SK-N-SH (cell line): ENCODE measurements around the gene DIS3L. TPM values are rescaled to one million over a fixed set of nuclear protein-coding genes. Genes with fewer than 3 reads are reported as not detected.

Experiments used
- CTCF ChIA-PET: fragments of 300-600, 350-600 bp; formaldehyde crosslinking; extraction: SDS; loops from one replicate; lab custom pipeline; 2021; lab: Yijun Ruan, JAX
- POLR2A ChIA-PET: fragments of 350-600 bp; sonication (Branson Sonifier 250); formaldehyde crosslinking; extraction: SDS; loops from one replicate; lab custom pipeline; 2020; ENCODE audit warnings: antibody characterized with exemption, inconsistent platforms; lab: Yijun Ruan, JAX
- DNase-seq: peaks from one replicate; pipeline ENCODE4 v3.0.0; 2012
- H2AFZ ChIP-seq: fragments of 200-600 bp; sonication (generic); 2 replicates; pipeline ENCODE4 v1.8.1; 2016; ENCODE audit warnings: antibody characterized with exemption, mild to moderate bottlenecking, low read depth
- H3F3A ChIP-seq: fragments of 200-600 bp; sonication (generic); replicated peaks from 2 replicates; pipeline ENCODE3; 2016; ENCODE audit warnings: antibody characterized with exemption, mild to moderate bottlenecking; ENCODE audit not compliant: insufficient read depth
- H3K27ac ChIP-seq, 2 experiments: fragments of 200-500 bp in 1 of 2; fragments of 200-600 bp in 1 of 2; sonication (Bioruptor generic) in 1 of 2; sonication (generic), shearing (Covaris generic) in 1 of 2; 2 replicates each; pipeline versions ENCODE4 v1.5.1 to v1.6.1; 2014 to 2016; ENCODE audit warnings: low read depth in 2 of 2, inconsistent platforms in 1 of 2, low read length in 1 of 2, mild to moderate bottlenecking in 1 of 2, mixed read lengths in 1 of 2
- H3K27me3 ChIP-seq: fragments of 200-600 bp; sonication (generic), shearing (Covaris generic); 2 replicates; pipeline ENCODE4 v1.6.1; 2016; ENCODE audit warnings: mixed run types; ENCODE audit not compliant: insufficient read depth
- H3K36me3 ChIP-seq, 2 experiments: fragments of 200-500 bp in 1 of 2; fragments of 200-600 bp in 1 of 2; sonication (Bioruptor generic) in 1 of 2; sonication (generic) in 1 of 2; replicated peaks in 1 of 2; 2 replicates each; pipeline versions ENCODE3 to v1.5.1; 2014 to 2016; ENCODE audit warnings: low read length in 1 of 2, mild to moderate bottlenecking in 1 of 2; ENCODE audit not compliant: insufficient read depth in 2 of 2, control insufficient read depth in 1 of 2
- H3K4me1 ChIP-seq, 2 experiments: fragments of 200-500 bp in 1 of 2; fragments of 200-600 bp in 1 of 2; sonication (Bioruptor generic) in 1 of 2; sonication (generic), shearing (Covaris generic) in 1 of 2; 2 replicates each; pipeline versions ENCODE4 v1.5.1 to v1.6.1; 2014 to 2016; ENCODE audit warnings: low read depth in 1 of 2, low read length in 1 of 2, mixed run types in 1 of 2; ENCODE audit not compliant: insufficient read depth in 2 of 2, control insufficient read depth in 1 of 2
- H3K4me2 ChIP-seq: fragments of 200-600 bp; sonication (generic), shearing (Covaris generic); 2 replicates; pipeline ENCODE4 v1.6.1; 2017; ENCODE audit warnings: mixed run types
- H3K4me3 ChIP-seq, 2 experiments: fragments of 200-500 bp in 1 of 2; fragments of 200-600 bp in 1 of 2; sonication (Bioruptor generic) in 1 of 2; sonication (generic), shearing (Covaris generic) in 1 of 2; 2 replicates each; pipeline versions ENCODE4 v1.5.1 to v1.8.1; 2014 to 2016; ENCODE audit warnings: low read depth in 2 of 2, inconsistent platforms in 1 of 2, low read length in 1 of 2, mild to moderate bottlenecking in 1 of 2, mixed read lengths in 1 of 2, moderate library complexity in 1 of 2
- H3K79me2 ChIP-seq: fragments of 200-600 bp; sonication (generic); 2 replicates; pipeline ENCODE4 v1.8.1; 2017; ENCODE audit warnings: mild to moderate bottlenecking; ENCODE audit not compliant: insufficient read depth
- H3K9ac ChIP-seq: fragments of 200-600 bp; sonication (generic); 2 replicates; pipeline ENCODE4 v1.6.1; 2017; ENCODE audit warnings: mixed run types
- H3K9me2 ChIP-seq: fragments of 200-600 bp; sonication (generic); 2 replicates; pipeline ENCODE4 v1.6.1; 2017; ENCODE audit warnings: mixed run types
- H3K9me3 ChIP-seq: fragments of 200-600 bp; sonication (generic); 2 replicates; pipeline ENCODE4 v1.6.1; 2017; ENCODE audit warnings: mixed run types, mild to moderate bottlenecking, moderate library complexity
- H4K20me1 ChIP-seq: fragments of 200-600 bp; sonication (generic); 2 replicates; pipeline ENCODE4 v1.6.1; 2017; ENCODE audit warnings: mild to moderate bottlenecking, mixed run types; ENCODE audit not compliant: insufficient read depth
- CHD2 ChIP-seq: fragments of 150-350 bp; IDR thresholded peaks from 2 replicates; pipeline ENCODE4 v1.6.1; 2018; ENCODE audit warnings: low read length; ENCODE audit not compliant: partially characterized antibody
- ELF1 ChIP-seq: IDR thresholded peaks from 2 replicates; pipeline ENCODE4 v1.4.0; 2012
- EP300 ChIP-seq, 2 experiments: IDR thresholded peaks; 2 replicates each; pipeline versions ENCODE4 v1.4.0 to v1.6.1; 2012; ENCODE audit warnings: borderline replicate concordance in 1 of 2, low read depth in 1 of 2, low read length in 1 of 2
- EZH2phosphoT487 ChIP-seq: fragments of 200-600 bp; sonication (generic); IDR thresholded peaks from 2 replicates; pipeline ENCODE4 v1.6.1; 2017; ENCODE audit warnings: low read depth, mixed run types, mild to moderate bottlenecking, antibody characterized with exemption, moderate library complexity, borderline replicate concordance
- FOXM1 ChIP-seq: IDR thresholded peaks from 2 replicates; pipeline ENCODE4 v1.4.0; 2012; ENCODE audit warnings: low read depth, mild to moderate bottlenecking
- GATA2 ChIP-seq: sonication (generic); formaldehyde crosslinking; IDR thresholded peaks from 2 replicates; pipeline ENCODE4 v1.5.0; 2020; ENCODE audit warnings: mild to moderate bottlenecking, missing genetic modification reagents
- MXI1 ChIP-seq: IDR thresholded peaks from 2 replicates; pipeline ENCODE4 v1.6.1; 2012; ENCODE audit warnings: mild to moderate bottlenecking, low read depth, low read length, improper control_type of control experiment
- NFIC ChIP-seq: IDR thresholded peaks from 2 replicates; pipeline ENCODE4 v1.4.0; 2012; ENCODE audit warnings: borderline replicate concordance
- NRF1 ChIP-seq: IDR thresholded peaks from 2 replicates; pipeline ENCODE4 v1.6.1; 2012; ENCODE audit warnings: low read depth, mild to moderate bottlenecking, low read length
- RAD21 ChIP-seq: IDR thresholded peaks from 2 replicates; pipeline ENCODE4 v1.6.1; 2012; ENCODE audit warnings: mild to moderate bottlenecking, low read length
- RCOR1 ChIP-seq: fragments of 150-350 bp; IDR thresholded peaks from 2 replicates; pipeline ENCODE4 v1.6.1; 2017; ENCODE audit warnings: antibody characterized with exemption, low read length
- REST ChIP-seq: IDR thresholded peaks from 2 replicates; pipeline ENCODE4 v1.6.1; 2012; ENCODE audit warnings: mild to moderate bottlenecking, low read depth, low read length, moderate library complexity
- RFX5 ChIP-seq: IDR thresholded peaks from 2 replicates; pipeline ENCODE4 v1.6.1; 2012; ENCODE audit warnings: mild to moderate bottlenecking, improper control_type of control experiment, low read length
- RXRA ChIP-seq: IDR thresholded peaks from 2 replicates; pipeline ENCODE4 v1.4.0; 2012; ENCODE audit warnings: low read depth, mild to moderate bottlenecking, borderline replicate concordance
- SIN3A ChIP-seq: IDR thresholded peaks from 2 replicates; pipeline ENCODE4 v1.6.1; 2012; ENCODE audit warnings: low read depth, mild to moderate bottlenecking, low read length, moderate library complexity, borderline replicate concordance
- SMC3 ChIP-seq: IDR thresholded peaks from 2 replicates; pipeline ENCODE4 v1.6.1; 2012; ENCODE audit warnings: low read depth, low read length, improper control_type of control experiment
- TAF1 ChIP-seq: IDR thresholded peaks from 2 replicates; pipeline ENCODE4 v1.6.1; 2012; ENCODE audit warnings: low read depth, mild to moderate bottlenecking, low read length, moderate library complexity, borderline replicate concordance
- WGBS: methylation state at CpG from one replicate; pipeline ENCODE4 v1.1.6; 2017; ENCODE audit warnings: low lambda C conversion rate; 5-methylcytosine and 5-hydroxymethylcytosine counted together
- polyA plus RNA-seq, 3 experiments: library from polyadenylated mRNA; depleted of rRNA; stranded (reverse); fragments of >200 nt; gene quantifications; 2 replicates each; pipeline ENCODE4 v1.2.3, GENCODE V29; 2012

The DIS3L gene
- polyA plus RNA-seq, 1 of the 3 experiments (the other 2 are of a cell fraction) = 11.5 TPM

GRCh38 chr15:66288093-66288492 is 5.3 kb upstream of the DIS3L start (continued):
- no peak for TF ChIP-seq REST
- TF ChIP-seq GATA2 (CRISPR knock-in tag) = no peak
- TF ChIP-seq MXI1 = no peak
- TF ChIP-seq TAF1 = no peak

- peaks cover 8% of the 10 kb centered on the region for H3F3A ChIP-seq
- H3K4me1 ChIP-seq = peaks cover 17% of the 10 kb centered on the region in 2 experiments; a peak in 3 of 4 replicates
- TF ChIP-seq FOXM1 = no peak
- TF ChIP-seq SIN3A = no peak
- no peak for TF ChIP-seq ELF1
- no peak for TF ChIP-seq RFX5
- peak in 1 of 2 experiments; percentile 19; a peak in 1 of 4 replicates for TF ChIP-seq EP300 (IDR thresholded peaks at IDR 0.05; ENCODE audit: borderline replicate concordance in 1 of 2, low read depth in 1 of 2, low read length in 1 of 2)
- no peak for TF ChIP-seq RXRA
- peak; percentile 44; the same call in 1 of the 2 replicates for TF ChIP-seq MXI1
- peak; percentile 66; the same call in 1 of the 2 replicates for TF ChIP-seq RCOR1
- TF ChIP-seq, all 33 proteins: peak for 3
- Histone ChIP-seq H3K36me3 (no peaks in the 10 kb centered on the region), H3K27ac (no peak overlapping the region), H2AFZ (no peak overlapping the region), H3K9me3 (no peaks in the 10 kb centered on the region), H3K79me2 (no peaks in the 10 kb centered on the region; the same call in 1 of the 2 replicates), H3K4me2 (no peak overlapping the region), H3K9me2 (no peaks in the 10 kb centered on the region), H3K4me3 (no peak overlapping the region), H4K20me1 (no peaks in the 10 kb centered on the region), H3K27me3 (no peaks in the 10 kb centered on the region), H3K9ac (no peak overlapping the region)
- CTCF ChIA-PET = interaction anchor here (0.6 to 5.6 kb wide), 18 partner anchors 8 to 888 kb away, joined by 3 to 40 read pairs (median 4); no protein-coding TSS in a partner anchor
- DNase-seq = peak; percentile 49
- 61% methylated on average over 6 of the region's 6 CpGs for WGBS
- POLR2A ChIA-PET = no interaction called here
These were observed 4.7 kb upstream of the DIS3L start for GRCh38 chr15:66288551-66289185.

DNA sequence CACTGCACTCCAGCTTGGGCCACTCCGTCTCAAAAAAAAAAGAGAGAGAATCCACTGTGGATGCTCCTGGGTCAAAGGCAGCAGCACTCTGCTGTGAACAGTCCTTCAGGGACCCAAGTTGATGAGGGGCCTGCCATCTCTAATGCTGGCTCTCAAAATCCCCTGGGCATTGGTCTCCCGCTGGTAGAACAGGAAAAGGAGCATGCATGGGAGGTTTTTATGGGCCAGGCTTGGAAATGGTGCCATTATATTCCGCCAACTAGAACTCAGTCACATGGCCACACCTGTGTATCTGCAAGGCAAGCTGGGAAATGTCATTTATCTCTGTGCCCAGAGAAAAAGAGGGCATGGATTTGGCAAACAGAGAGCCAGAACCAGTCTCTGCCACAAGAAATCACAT is 3.4 kb upstream of the DIS3L start:
- no peak overlapping the region for H3K27ac ChIP-seq
- peaks cover 20 to 21% of the 10 kb centered on the region in 2 experiments; a peak in 3 of 4 replicates for H3K4me1 ChIP-seq
- no peak for DNase-seq
- no peaks in the 10 kb centered on the region for H3K27me3 ChIP-seq
- H3K9me3 ChIP-seq = no peaks in the 10 kb centered on the region
- no peaks in the 10 kb centered on the region for H3K36me3 ChIP-seq
- H3F3A ChIP-seq = peaks cover 20% of the 10 kb centered on the region
- no peak overlapping the region for H3K4me2 ChIP-seq
- POLR2A ChIA-PET = no interaction called here
- CTCF ChIA-PET = interaction anchor here (0.7 to 1.3 kb wide), 3 partner anchors 12 to 208 kb away, joined by 3 read pairs; no protein-coding TSS in a partner anchor
- H3K4me3 ChIP-seq = no peak overlapping the region
- 100% methylated on average over 3 of the region's 3 CpGs for WGBS
- no peaks in the 10 kb centered on the region; the same call in 1 of the 2 replicates for H3K79me2 ChIP-seq
- H3K9me2 ChIP-seq = no peaks in the 10 kb centered on the region
- no peak for TF ChIP-seq SMC3
- no peak for TF ChIP-seq FOXM1
- no peak for TF ChIP-seq RCOR1
- no peak for TF ChIP-seq EZH2phosphoT487
- TF ChIP-seq REST = no peak
- no peak for TF ChIP-seq CHD2
- no peak for TF ChIP-seq NFIC
- no peak for TF ChIP-seq NRF1
- no peak for TF ChIP-seq RAD21
- TF ChIP-seq TAF1 = no peak
- no peak for TF ChIP-seq RFX5
- H2AFZ ChIP-seq = no peak overlapping the region
- H4K20me1 ChIP-seq = no peaks in the 10 kb centered on the region
- H3K9ac ChIP-seq = no peak overlapping the region
